HG03039 (cell line): ENCODE measurements around the gene ZWILCH.
"Not testable (repeated sequence)": the region's sequence is repeated elsewhere in the genome, so short reads cannot be mapped to it uniquely, and the experiment has no call there.

Source experiments
- ATAC-seq: cut with Tn5 transposase; IDR thresholded peaks from one replicate; pipeline ENCODE4 v1.9.1; 2021; ENCODE audit warnings: mild to moderate bottlenecking, moderate library complexity; ENCODE audit not compliant: unreplicated experiment

ZWILCH gene

DNA sequence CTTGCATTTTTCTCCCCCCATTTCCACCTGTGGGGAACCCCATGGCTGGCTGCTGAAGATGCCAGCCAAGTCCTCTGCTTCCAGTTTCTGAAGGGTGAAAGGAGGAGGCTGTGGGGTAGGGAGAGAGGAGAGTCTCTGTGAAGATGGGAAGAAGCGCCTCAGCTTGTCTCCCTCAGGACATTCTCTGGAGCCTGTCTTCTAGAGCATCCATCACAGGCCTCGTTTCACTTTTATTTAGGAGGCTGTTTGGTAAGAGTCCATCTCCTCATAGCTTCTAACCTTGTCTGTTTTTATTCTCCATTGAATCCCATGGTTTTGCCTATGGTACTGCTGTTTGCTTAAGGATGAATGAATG, 69.4 kb downstream of the ZWILCH start:
- no peak for ATAC-seq

GRCh38 chr15:66578286-66578875, 73.3 kb downstream of the ZWILCH start:
- no peak for ATAC-seq

DNA sequence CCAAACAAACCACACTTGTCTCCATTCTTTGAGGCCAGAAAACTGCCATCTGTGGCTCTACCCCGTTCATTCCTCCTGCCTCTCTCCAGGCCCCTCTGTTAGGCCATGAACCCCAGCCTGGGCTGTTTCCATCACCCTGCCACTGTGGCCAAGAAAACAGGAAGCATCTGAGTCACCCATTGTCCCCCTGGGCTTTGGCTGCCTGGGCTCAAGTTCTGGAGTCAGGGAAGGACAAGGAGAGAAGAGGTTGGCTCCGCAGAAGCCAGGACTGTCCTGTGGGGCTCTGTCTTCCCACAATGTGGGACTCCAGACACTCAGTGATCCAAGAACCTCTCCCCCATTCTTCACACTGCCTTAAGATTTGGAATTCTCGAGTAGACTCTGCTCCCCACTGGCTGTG, 75.5 kb downstream of the ZWILCH start:
- ATAC-seq: no peak

GRCh38 chr15:66581972-66582537, 76.9 kb downstream of the ZWILCH start:
- no peak for ATAC-seq

GRCh38 chr15:66586155-66586976, 81.2 kb downstream of the ZWILCH start:
- ATAC-seq: no peak

GRCh38 chr15:66587020-66587419, 81.9 kb downstream of the ZWILCH start:
- no peak for ATAC-seq

DNA sequence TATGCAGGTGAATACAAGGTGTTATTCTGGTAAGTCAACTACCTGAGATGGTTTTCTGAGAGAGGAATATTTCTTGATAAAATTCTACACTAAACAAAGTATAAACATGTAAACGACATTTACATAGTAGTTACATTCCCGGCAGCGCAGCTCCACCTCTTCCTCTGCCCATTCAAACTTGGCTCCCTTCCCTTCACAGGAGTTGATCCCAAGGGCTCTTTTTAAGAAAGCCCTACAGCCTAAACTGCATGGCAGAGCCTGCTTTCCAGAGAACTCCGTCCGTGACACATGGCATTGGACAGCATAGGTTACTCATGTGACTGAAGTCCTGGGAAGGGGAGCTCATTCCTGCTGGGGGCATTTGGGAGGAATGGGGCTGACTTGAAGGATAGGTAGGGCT, 82.6 kb downstream of the ZWILCH start:
- no peak for ATAC-seq

GRCh38 chr15:66588537-66588936, 83.4 kb downstream of the ZWILCH start:
- ATAC-seq: no peak

GRCh38 chr15:66588971-66589370, 83.8 kb downstream of the ZWILCH start:
- no peak for ATAC-seq

DNA sequence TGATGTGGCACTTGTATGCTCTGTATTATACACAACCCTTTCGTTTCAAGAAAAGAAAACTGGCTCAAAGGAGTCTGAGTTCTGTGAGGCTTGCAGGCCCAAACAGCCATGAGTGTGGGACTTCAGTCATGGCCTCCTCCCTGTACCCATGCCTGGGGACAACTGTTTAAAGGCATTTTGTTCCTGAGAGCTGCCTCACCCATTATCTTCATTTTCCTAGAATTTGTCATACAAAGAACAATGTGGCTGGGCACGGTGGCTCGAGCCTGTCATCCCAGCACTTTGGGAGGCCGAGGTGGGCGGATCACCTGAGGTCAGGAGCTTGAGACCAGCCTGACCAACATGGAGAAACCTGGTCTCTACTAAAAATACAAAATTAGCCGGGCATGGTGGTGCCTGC, 84.3 kb downstream of the ZWILCH start:
- ATAC-seq: not testable (repeated sequence)

DNA sequence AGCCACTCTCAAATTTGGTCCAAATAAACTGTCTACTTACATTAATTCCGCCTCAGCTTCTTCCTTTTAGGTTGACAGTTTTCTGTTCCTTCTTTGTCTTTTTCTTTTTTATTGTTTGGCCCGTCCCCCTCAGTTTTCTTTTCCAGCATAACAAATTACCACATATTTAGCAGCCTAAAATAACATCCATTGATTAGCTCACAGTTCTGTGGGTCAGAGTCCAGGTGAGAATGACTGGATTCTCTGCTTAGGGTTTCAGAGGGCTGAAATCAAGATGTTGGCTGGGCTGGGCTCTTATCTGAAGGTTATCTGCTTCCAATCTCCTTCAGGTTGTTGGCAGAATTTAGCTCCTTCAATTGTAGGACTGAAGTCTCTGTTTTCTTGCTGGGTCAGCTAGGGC, 85.3 kb downstream of the ZWILCH start:
- ATAC-seq: no peak

- no peak for ATAC-seq
Observed at GRCh38 chr15:66591322-66591862, 86.3 kb downstream of the ZWILCH start.

DNA sequence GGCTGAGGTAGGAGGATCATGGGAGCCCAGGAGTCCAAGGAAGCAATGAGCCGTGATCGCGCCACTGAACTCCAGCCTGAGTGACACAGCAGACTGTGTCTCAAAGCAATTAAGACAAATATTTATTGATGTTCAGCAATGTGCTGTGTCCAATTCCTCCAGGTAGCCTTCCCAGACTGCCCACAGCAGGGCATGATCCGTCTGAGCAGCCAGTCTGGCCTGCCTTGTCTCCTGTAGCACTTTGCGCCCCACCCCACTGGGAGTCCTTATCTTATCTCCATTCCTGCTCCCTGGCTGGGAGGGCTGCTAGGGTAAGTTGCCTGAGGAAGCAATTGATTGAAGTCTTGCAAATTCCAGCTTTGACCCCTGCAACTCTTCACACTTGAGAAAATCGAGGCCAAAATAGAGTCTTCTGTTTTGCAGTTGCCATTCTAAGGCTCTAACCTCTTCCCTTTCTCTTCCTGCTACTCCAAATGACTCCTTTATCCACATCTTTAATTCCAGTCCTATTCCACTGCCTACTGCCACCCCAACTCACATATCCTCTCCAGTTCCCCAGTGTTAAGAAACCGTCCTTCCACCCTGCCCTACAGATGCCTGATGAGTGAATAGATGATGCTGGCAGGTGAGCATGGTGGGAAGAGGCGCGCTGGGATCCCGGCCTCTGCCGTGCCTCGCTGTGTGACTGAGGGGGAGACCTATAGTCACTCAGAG, 87.5 kb downstream of the ZWILCH start:
- ATAC-seq: no peak

- ATAC-seq: no peak
Observed at GRCh38 chr15:66593219-66593780, 88.2 kb downstream of the ZWILCH start.

DNA sequence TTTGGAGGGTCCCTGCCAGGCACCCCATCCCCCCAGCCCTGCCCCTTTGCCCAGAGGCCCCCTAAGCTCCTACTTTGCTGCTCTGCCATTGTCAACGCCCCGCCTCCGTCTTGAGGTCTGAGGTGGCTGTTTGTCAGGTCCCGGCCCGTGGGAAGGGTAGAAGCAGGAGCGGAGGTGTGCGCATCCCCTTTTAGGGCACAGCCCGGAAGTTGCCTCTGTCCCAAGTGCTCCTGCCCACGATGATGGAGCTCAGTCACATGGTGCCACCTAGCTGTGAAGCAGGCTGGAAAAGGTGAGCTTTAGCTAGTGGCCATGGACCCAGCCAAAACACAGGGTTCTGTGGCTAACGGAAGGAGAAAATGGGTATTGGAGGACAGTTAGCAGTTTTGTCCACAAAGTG, 89.2 kb downstream of the ZWILCH start:
- no peak for ATAC-seq

DNA sequence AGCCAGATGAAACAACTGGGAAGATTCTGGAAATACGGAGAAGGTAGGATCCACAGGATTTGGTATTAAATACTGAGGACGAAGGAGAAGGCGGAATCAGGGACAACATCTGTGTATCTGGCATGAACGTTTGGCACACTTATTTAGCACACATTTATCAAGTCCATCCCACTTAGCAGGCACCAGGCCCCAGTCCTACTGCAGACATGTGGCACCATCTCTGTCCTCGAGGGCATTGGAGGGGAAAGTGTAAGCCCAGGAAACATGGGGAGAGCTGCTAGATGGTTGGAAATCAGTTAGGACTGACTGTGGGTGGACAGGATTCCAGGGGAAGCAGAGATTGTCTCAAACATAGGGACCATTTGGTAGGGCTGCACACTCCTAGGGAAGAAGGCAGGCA, 89.7 kb downstream of the ZWILCH start:
- ATAC-seq: no peak

DNA sequence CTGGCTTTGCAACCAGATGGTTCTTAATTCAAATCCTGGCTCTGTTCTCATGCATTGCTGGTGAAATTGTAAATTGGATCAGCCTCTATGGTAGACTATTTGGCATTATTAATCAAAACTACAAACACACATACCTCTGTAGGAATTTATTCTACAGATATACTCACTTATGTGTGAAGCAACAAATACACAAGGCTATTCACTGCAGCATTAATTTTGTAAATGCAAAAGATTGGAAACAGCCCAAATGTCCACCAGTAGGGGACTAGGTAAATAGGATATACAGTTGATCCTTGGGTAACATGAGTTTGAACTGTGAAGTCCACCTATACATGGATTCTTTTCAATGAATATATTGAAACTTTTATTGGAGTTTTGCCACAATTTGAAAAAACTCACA, 90.2 kb downstream of the ZWILCH start:
- no peak for ATAC-seq

- ATAC-seq: no peak
Observed at GRCh38 chr15:66595931-66596545, 90.9 kb downstream of the ZWILCH start.

- ATAC-seq: no peak
Observed at GRCh38 chr15:66598095-66598815, 93.1 kb downstream of the ZWILCH start.
